ENCODE data around the gene ZNF324B. TPM values are rescaled to one million over a fixed set of nuclear protein-coding genes. Genes with fewer than 3 reads are reported as not detected.

Gene ZNF324B
- total RNA-seq, 2 donors from 2014 or later, result 3.9 to 4.7 TPM

Other genes starting within 250 kb of the ZNF324B start
- gene ZNF544, start 222.7 kb upstream of the ZNF324B start, total RNA-seq, result 10 to 100 TPM; 20.2 to 21.8 TPM
- gene ZNF8, start 172.7 kb upstream of the ZNF324B start, total RNA-seq, result 1 to 10 TPM; 4.4 to 6.8 TPM
- 10 to 100 TPM; 19.9 to 22.8 TPM for gene ERVK3-1, start 146.2 kb upstream of the ZNF324B start, total RNA-seq
- gene ZSCAN22, start 124.6 kb upstream of the ZNF324B start, total RNA-seq, result 1 to 10 TPM; 2.0 to 2.1 TPM
- gene A1BG, start 98.1 kb upstream of the ZNF324B start, total RNA-seq, result 10 to 100 TPM; 18.3 to 18.9 TPM
- under 1 TPM; 0.37 to 0.41 TPM for gene ZNF497, start 88.9 kb upstream of the ZNF324B start, total RNA-seq
- gene ZNF837, start 70.6 kb upstream of the ZNF324B start, total RNA-seq, result under 1 TPM; 0.44 to 0.53 TPM
- gene RPS5, start 64.4 kb upstream of the ZNF324B start, total RNA-seq, result 100 to 1,000 TPM; 572 to 598 TPM
- gene RNF225, start 56.0 kb upstream of the ZNF324B start, total RNA-seq, result not detected
- gene ZNF584, start 43.0 kb upstream of the ZNF324B start, total RNA-seq, result 10 to 100 TPM; 13.2 to 25.0 TPM
- gene ZNF132, start 11.5 kb upstream of the ZNF324B start, total RNA-seq, result 1 to 10 TPM; 4.7 to 7.3 TPM
- gene ZNF324, start 15.5 kb downstream of the ZNF324B start, total RNA-seq, result 1 to 10 TPM; 4.4 to 6.1 TPM
- gene ZNF446, start 24.7 kb downstream of the ZNF324B start, total RNA-seq, result 1 to 10 TPM; 4.1 to 5.1 TPM
- gene SLC27A5, start 60.4 kb downstream of the ZNF324B start, total RNA-seq, result 1 to 10 TPM; 6.0 to 6.3 TPM
- 10 to 100 TPM; 10.2 to 11.7 TPM for gene ZBTB45, start 68.2 kb downstream of the ZNF324B start, total RNA-seq
- 100 to 1,000 TPM; 135 to 150 TPM for gene TRIM28, start 92.4 kb downstream of the ZNF324B start, total RNA-seq
- gene CHMP2A, start 103.5 kb downstream of the ZNF324B start, total RNA-seq, result 100 to 1,000 TPM; 109 to 113 TPM
- gene UBE2M, start 107.0 kb downstream of the ZNF324B start, total RNA-seq, result 100 to 1,000 TPM in 1 of 2 donors, 10 to 100 TPM in 1; 91.4 to 113 TPM
- gene MZF1, start 121.7 kb downstream of the ZNF324B start, total RNA-seq, result 10 to 100 TPM in 1 of 2 donors, 1 to 10 TPM in 1; 9.2 to 11.0 TPM